HG03196 (cell line): ENCODE results near the gene IPMK.
"Not testable (repeated sequence)": the region's sequence is repeated elsewhere in the genome, so short reads cannot be mapped to it uniquely, and the experiment has no call there.

ENCODE experiments used
- ATAC-seq: cut with Tn5 transposase; IDR thresholded peaks from one replicate; pipeline ENCODE4 v1.9.1; 2021; ENCODE audit not compliant: unreplicated experiment

IPMK gene

DNA sequence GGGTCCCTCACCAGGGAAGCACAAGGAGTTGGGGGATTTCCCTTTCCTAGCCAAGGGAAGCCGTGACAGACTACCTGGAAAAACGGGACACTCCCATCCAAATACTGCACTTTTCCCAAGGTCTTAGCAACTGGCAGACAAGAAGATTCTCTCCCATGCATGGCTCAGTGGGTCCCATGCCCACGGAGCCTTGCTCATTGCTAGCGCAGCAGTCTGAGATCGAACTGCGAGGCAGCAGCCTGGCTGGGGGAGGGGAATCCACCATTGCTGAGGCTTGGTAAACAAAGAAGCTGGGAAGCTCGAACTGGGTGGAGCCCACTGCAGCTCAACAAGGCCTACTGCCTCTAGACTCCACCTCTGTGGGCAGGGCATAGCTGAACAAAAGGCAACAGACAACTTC, 37.8 kb downstream of the IPMK start:
- not testable (repeated sequence) for ATAC-seq

DNA sequence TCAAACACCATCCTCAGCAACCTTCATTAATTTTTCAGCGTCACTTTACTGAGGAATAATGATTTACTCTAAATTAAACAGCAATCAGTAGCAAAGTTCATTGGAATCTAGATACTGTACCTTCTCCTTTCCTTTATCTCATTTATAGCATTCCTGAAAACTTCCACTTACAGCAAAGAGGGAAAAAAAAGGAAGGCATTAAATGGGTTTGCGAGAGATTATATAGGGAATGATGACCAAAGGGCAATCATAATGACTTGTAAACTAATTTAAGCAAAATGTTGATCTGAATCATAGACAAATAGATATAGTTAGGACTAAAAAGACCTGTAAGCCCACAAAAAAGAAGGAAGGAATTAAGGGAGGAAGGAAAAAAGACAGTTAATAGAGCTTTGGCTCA, 42.0 kb downstream of the IPMK start:
- no peak for ATAC-seq

- ATAC-seq = no peak
These were observed 46.8 kb downstream of the IPMK start for GRCh38 chr10:58220769-58221451.

- no peak for ATAC-seq
These were observed 47.8 kb downstream of the IPMK start for GRCh38 chr10:58219875-58220274.

- ATAC-seq = no peak
These were observed 50.1 kb downstream of the IPMK start for GRCh38 chr10:58217612-58218011.

DNA sequence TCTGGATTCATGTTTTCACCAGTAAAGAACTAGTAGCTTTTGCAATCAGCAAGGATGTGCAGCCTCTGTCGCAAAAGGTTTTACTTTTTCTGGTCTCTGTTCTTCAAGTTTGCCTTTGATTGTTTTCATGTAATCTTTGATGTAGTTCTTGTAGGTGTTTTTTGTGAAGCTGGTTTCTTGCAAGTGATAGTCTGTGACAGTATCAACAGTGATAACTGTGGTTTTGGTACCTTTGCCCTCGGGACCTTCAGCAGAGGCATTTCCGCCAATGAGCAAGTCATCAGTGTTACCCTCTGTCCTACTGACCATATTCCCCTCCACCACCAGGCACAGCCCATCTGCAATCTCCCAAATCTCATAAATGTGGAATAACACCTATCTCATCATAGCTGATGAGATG, 55.1 kb downstream of the IPMK start:
- ATAC-seq = no peak

- no peak for ATAC-seq
These were observed 57.5 kb downstream of the IPMK start for GRCh38 chr10:58210160-58210559.

DNA sequence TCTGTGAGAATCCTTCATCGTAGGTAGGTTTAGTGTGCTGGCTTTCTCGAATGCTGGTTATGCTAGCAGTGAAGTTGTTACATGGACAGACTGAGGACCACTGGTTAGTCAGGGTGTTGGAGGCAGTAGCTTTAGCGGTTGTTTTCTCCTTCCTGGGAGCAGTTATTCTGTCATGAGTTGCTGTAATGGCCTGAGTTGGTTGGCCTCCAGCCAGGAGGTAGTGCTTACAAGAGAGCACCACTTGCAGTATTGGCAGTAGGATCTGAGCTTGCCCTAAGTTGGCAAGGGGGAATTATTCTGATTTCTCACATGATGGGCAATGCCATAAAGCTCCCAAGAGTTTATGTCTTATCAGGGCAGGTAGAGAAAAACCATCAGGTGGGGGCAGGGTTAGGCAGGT, 58.0 kb downstream of the IPMK start:
- no peak for ATAC-seq

- no peak for ATAC-seq
These were observed 61.4 kb downstream of the IPMK start for GRCh38 chr10:58206251-58206650.

DNA sequence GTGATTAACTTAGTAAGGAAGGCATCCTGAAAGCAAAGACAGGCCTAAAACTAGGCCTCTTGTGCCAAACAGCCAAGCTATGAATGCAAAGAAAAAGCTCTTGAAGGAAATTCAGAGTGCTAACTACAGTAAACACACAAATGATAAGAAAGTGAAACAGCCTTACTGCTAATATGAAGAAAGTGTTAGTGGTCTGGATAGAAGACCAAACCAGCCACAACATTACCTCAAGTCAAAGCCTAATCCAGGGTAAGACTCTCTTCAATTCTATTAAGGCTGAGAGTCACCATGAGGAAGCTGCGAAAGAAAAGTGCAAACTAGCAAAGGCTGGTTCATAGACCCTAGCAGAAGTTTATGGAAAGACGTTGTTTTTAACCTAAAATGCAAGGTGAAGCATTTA, 66.0 kb downstream of the IPMK start:
- no peak for ATAC-seq

DNA sequence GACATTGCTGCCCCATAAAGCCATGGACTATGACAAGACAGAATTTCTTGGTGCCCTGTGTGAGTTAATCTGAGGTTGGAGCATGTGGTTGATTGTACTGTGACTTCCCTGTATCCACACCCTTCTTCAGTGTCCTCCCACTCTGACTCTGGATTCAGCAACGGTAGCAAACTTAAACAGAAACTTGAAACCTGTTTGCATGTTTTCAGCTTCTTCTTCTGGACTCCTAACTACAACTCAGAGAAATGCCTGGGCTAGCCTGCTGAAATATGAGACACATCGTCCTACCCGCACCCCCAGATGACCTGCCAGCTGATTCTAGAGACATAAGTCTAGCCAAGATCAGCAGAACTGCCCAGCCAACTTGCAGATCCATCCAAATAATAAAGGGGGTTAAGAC, 78.4 kb downstream of the IPMK start:
- no peak for ATAC-seq

DNA sequence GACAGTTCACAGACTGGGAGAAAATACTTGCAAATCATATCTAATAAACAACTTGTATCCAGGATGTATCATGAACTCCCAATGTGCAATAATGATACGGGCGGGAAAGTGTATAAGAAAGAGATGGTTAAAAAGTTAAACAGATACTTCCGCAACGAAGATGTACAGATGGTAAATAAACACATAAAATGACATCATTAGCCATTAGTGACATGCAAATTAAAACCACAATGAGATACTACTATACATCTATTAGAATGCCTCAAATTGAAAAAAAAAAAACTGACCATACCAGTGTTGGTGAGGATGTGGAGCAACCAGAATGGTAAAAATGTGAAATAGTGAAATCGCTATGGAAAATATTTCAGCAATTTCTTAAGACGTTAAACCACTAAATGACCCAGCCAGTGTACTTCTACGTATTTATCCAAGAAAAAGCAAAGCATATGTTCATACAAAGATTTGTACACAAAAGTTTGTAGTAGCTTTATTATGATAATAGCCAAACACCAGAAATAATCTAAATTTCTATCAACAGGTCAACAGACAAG, 83.5 kb downstream of the IPMK start:
- no peak for ATAC-seq

- ATAC-seq = no peak
These were observed 87.0 kb downstream of the IPMK start for GRCh38 chr10:58180666-58181065.

DNA sequence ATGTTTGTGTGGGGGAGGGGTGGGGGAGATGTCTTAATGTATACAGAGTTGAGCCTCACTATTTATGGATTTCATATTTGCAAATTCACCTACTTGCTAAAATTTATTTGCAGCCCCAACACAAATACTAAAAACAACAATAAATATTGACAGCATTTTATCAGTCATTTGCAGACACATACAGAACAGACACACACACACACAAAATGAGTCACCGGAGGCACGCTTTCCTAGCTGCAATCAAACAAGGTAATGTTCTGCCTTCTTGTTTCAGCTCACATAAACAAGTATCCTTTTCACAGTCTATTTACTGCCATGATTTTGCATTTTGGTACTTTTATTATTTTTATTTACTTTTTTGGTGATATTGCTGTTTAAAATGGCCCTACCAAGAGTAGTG, 88.5 kb downstream of the IPMK start:
- ATAC-seq = no peak

- ATAC-seq = no peak
These were observed 88.9 kb downstream of the IPMK start for GRCh38 chr10:58178811-58179210.

DNA sequence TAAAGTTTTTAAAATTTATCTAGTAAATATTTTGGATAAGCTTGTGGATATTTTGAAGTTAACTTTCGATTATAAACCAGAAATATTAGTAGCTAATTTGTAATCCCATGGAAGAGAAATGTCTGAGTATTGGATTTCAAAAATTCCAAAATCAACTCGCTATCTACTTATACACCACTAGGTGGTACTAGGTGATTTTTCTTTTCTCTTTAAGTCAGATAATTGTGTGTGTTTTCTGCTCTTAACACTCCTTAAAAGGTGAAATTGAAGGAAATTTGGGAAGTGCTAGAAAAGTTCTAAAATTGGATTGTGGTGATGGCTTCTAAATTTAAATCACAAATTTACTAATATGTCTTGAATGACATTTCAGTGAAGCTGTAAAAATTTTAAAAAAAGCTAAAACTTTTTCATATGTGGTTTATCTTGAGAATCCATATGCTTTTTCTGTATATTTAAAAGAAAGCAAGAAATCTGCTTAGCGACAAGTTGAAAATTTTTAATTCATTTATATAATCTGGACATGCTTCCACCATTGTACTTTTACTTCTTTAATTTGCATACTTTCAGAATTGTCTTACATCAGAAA, 90.2 kb downstream of the IPMK start:
- ATAC-seq = no peak

- no peak for ATAC-seq
These were observed 91.4 kb downstream of the IPMK start for GRCh38 chr10:58175990-58176900.

DNA sequence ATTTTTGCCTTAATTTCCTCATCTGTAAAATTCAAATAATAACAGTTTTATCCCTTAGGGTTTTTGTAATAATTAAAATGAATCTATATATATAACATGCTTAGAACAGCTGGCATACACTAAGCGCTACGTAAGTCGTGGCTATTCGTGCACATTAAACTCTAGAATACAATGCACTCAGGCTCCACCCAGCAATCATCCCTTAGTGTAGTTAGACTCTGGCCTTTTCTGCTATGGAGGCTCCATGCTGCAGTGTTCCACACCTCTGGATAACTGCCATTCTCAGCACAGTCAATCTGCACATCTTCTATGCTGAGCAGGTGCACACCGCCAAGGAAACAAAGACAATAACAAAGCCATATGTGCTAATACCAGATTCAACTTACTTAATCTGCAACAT, 92.9 kb downstream of the IPMK start:
- no peak for ATAC-seq

DNA sequence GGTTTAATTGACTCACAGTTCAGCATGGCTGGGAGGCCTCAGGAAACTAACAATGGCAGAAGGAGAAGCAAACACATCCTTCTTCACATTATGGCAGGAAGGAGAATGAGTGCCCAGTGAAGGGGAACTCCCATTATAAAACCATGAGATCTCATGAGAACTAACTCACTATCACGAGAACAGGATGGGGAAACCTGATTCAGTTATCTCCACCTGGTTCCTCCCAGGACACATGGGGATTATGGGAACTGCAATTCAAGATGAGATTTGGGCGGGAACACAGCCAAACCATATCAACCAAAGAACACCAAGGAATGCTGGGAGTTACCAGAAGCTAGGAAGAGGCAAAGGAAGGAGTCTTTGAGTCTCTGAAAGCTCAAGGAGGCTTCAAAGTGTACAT, 94.3 kb downstream of the IPMK start:
- no peak for ATAC-seq

DNA sequence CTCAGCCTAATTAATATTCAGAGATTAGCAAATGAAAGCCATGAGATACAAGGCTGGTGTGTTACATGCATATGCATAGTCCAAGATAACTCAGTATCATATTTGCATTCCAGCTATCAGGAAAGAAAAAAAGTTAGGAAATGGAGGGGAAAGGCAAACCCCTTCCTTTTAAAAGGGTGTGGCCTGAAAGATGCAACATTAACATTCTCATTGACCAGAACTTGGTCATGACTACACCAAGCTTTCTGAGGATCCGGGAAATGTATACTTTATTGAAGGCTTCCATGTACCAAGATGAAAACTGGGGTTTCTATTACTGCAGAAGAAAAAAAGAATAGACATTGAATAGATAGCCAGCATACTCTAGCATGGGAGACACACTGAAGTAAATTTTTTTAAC, 96.5 kb downstream of the IPMK start:
- ATAC-seq = no peak

DNA sequence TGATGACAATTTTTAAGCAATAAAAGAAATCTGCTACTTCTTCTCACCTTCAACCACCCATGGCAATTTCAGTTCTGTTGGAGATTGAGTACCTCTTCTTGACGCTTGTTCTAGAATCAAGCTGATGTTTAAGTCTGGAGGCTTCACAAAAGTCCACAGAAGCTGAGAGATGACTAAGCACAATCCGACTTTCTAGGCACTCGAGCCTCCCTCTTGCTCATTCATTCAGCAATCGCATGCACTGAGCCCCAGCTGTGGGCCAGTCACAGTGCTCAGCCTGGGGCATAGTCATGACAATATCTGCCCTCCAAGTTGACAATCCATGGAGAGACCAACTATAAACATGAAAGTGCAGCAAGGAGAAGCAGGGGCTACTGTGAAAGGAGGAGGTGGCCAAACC, 103.2 kb downstream of the IPMK start:
- ATAC-seq = no peak

DNA sequence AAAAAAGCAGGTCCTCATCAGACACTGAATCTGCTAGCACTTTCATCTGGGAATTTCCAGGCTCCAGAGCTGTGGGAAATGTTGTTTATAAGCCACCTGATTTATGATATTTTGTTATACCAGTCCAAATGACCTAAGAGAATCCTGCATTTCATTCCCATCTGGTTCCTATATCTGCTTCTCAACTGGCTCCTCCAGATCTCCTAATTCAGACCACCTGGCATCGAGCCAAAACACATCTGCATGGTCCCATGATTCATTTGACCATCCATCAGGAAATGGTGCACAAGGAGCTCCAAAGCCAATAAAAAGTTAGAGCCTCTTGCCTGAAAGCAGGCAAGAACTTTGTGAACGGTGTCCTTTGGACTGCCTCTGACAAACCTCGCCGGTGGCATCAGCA, 108.9 kb downstream of the IPMK start:
- ATAC-seq = no peak
